ENCODE measurements around the gene PCGF3. TPM values are rescaled to one million over a fixed set of nuclear protein-coding genes. Genes with fewer than 3 reads are reported as not detected.

Gene PCGF3
- total and polyA plus RNA-seq, 9 of the 15 experiments (the other 6 are each of a cell fraction or from before 2014, with no cell fraction given), result 2.6 to 46.1 (median 20.3) TPM

GRCh38 chr4:813900-814299, 108.3 kb downstream of the PCGF3 start:
- ATAC-seq, result peak; percentile 76
- intact Hi-C loops (cut with micrococcal nuclease), result no loop called here
- no TSS peak for BruUV-seq (replicated peaks)
- no peak for TF ChIP-seq ZSCAN29 (IDR thresholded peaks at IDR 0.05)
- TF ChIP-seq MBD2 (IDR thresholded peaks at IDR 0.05; ENCODE audit: borderline replicate concordance, low read depth), result no peak
- no peak for TF ChIP-seq ZBTB11 (CRISPR knock-in tag; IDR thresholded peaks at IDR 0.05)
- TF ChIP-seq SMARCB1 (IDR thresholded peaks at IDR 0.05; ENCODE audit: insufficient read length, low read depth), result no peak
- TF ChIP-seq KHSRP (IDR thresholded peaks at IDR 0.05), result no peak
- 0 out of 2 replicates have a peak, but pooled peaks have one; percentile 14 for TF ChIP-seq SMC3 (conservative IDR thresholded peaks at IDR 0.05; ENCODE audit: insufficient read depth, low read depth, low read length)
- peak; percentile 20 to 52; a peak in 2 of 4 replicates for TF ChIP-seq RAD21 (CRISPR knock-in tag; conservative IDR thresholded peaks at IDR 0.05 in 1 of 2, IDR thresholded peaks at IDR 0.05 in 1 of 2)
- TF ChIP-seq CTCF (IDR thresholded peaks at IDR 0.05 in 2 of 3, conservative IDR thresholded peaks at IDR 0.05 in 1 of 3; ENCODE audit: insufficient read depth in 2 of 3, low read depth in 1 of 3, low read length in 3 of 3), result peak; percentile 34 to 41 (median 38); a peak in 4 of 6 replicates
- TF ChIP-seq ZBTB5 (IDR thresholded peaks at IDR 0.05), result no peak
- TF ChIP-seq SPI1 (IDR thresholded peaks at IDR 0.05; ENCODE audit: borderline replicate concordance, low read depth, low read length), result peak; percentile 81

More at GRCh38 chr4:813900-814299, 108.3 kb downstream of the PCGF3 start:
- 0% methylated on average over 10 of the region's 10 CpGs for WGBS (ENCODE audit: insufficient coverage, low coverage, missing lambda C conversion rate)
- H3K9ac ChIP-seq (ENCODE audit: insufficient read depth in 1 of 2, low read depth in 2 of 2, low read length in 2 of 2), result no peak overlapping the region
- in situ Hi-C loops (cut with MboI), result no loop called here
- no peaks in the 10 kb centered on the region for H3K36me3 ChIP-seq (ENCODE audit: control insufficient read depth, insufficient read depth, low read length)
- H3K4me2 ChIP-seq (ENCODE audit: insufficient read depth, low read length), result no peak overlapping the region
- DNase-seq (ENCODE audit: extremely low read depth in 1 of 4, low spot score in 3 of 4) (no peak), FAIRE-seq (no peak)
- peaks cover 31 to 80% of the 10 kb centered on the region in 2 experiments for H3K27me3 ChIP-seq (ENCODE audit: control insufficient read depth in 2 of 2, insufficient read depth in 2 of 2, low read length in 2 of 2)
- POLR2A ChIA-PET, result interaction anchor here (0.8 kb wide), 1 partner anchor 43 kb away, joined by 4 read pairs; no protein-coding TSS in a partner anchor
- no peak overlapping the region for H2AFZ ChIP-seq (ENCODE audit: low read depth, low read length)
- no peak overlapping the region for H3K27ac ChIP-seq (ENCODE audit: extremely low read depth, low read depth, low read length)
- H3K79me2 ChIP-seq (ENCODE audit: control insufficient read depth, insufficient read depth, low read length), result no peaks in the 10 kb centered on the region
- H3K9me1 ChIP-seq (ENCODE audit: control insufficient read depth, insufficient read depth, low read length), result no peaks in the 10 kb centered on the region
- H3K4me3 ChIP-seq, result no peak overlapping the region
- H4K20me1 ChIP-seq (replicated peaks; ENCODE audit: control insufficient read depth, insufficient read depth, low read length), result no peaks in the 10 kb centered on the region
- CTCF ChIA-PET (ENCODE audit: low intra/inter-chr PET ratio), result interaction anchor here (0.6 kb wide), 1 partner anchor 25 kb away, joined by 3 read pairs; no protein-coding TSS in a partner anchor
- peaks cover 0 to 7% of the 10 kb centered on the region in 2 experiments; a peak in 1 of 5 replicates for H3K4me1 ChIP-seq (replicated peaks in 1 of 2; ENCODE audit: control insufficient read depth in 2 of 2, insufficient read depth in 2 of 2, low read length in 2 of 2)
- no peaks in the 10 kb centered on the region for H3K9me3 ChIP-seq (replicated peaks; ENCODE audit: control insufficient read depth, insufficient read depth, low read depth, low read length)

Data from K562 (cell line).